Neutrophil (primary cell): ENCODE results near the gene KIAA1191.

Experiments used
- H3K27ac ChIP-seq: fragments of 200-600 bp; sonication (generic); 2 replicates; pipeline ENCODE4 v1.5.1; 2016; ENCODE audit warnings: mild to moderate bottlenecking, moderate library complexity
- H3K27me3 ChIP-seq: fragments of 200-600 bp; sonication (generic); 2 replicates; pipeline ENCODE4 v1.6.0; 2016; ENCODE audit warnings: mild to moderate bottlenecking
- H3K36me3 ChIP-seq: fragments of 200-600 bp; sonication (generic); 2 replicates; pipeline ENCODE4 v1.5.1; 2017
- H3K4me1 ChIP-seq, 2 experiments: fragments of 200-600 bp in 1 of 2; sonication (generic) in 1 of 2; 1 replicate in 1 of 2; 2 replicates in 1 of 2; pipeline versions ENCODE4 v1.5.1 to v1.6.1; 2013 to 2016; ENCODE audit warnings: low read depth in 1 of 2, low read length in 1 of 2, mild to moderate bottlenecking in 1 of 2, moderate library complexity in 1 of 2; ENCODE audit not compliant: control insufficient read depth in 1 of 2, insufficient read depth in 1 of 2
- H3K4me3 ChIP-seq, 2 experiments: fragments of 200-600 bp in 1 of 2; sonication (generic) in 1 of 2; 1 replicate in 1 of 2; 2 replicates in 1 of 2; pipeline ENCODE4 v1.5.1; 2013 to 2016; ENCODE audit warnings: low read depth in 1 of 2, low read length in 1 of 2, mild to moderate bottlenecking in 1 of 2, moderate library complexity in 1 of 2
- H3K9me3 ChIP-seq: fragments of 200-600 bp; sonication (generic); 2 replicates; pipeline ENCODE4 v1.5.1; 2016
- TF ChIP-seq, protein P1 (sequence below): fragments of 200-600 bp; sonication (generic); IDR thresholded peaks from 2 replicates; pipeline ENCODE4 v1.5.1; 2016; ENCODE audit warnings: antibody characterized with exemption

Gene KIAA1191

GRCh38 chr5:176400382-176401156 lies 39.0 kb upstream of the KIAA1191 start:
- H3K27me3 ChIP-seq: no peaks in the 10 kb centered on the region
- no peak overlapping the region for H3K27ac ChIP-seq
- no peak overlapping the region for H3K4me3 ChIP-seq
- H3K36me3 ChIP-seq: peaks cover 40% of the 10 kb centered on the region
- H3K9me3 ChIP-seq: no peaks in the 10 kb centered on the region
- TF ChIP-seq, protein P1, sequence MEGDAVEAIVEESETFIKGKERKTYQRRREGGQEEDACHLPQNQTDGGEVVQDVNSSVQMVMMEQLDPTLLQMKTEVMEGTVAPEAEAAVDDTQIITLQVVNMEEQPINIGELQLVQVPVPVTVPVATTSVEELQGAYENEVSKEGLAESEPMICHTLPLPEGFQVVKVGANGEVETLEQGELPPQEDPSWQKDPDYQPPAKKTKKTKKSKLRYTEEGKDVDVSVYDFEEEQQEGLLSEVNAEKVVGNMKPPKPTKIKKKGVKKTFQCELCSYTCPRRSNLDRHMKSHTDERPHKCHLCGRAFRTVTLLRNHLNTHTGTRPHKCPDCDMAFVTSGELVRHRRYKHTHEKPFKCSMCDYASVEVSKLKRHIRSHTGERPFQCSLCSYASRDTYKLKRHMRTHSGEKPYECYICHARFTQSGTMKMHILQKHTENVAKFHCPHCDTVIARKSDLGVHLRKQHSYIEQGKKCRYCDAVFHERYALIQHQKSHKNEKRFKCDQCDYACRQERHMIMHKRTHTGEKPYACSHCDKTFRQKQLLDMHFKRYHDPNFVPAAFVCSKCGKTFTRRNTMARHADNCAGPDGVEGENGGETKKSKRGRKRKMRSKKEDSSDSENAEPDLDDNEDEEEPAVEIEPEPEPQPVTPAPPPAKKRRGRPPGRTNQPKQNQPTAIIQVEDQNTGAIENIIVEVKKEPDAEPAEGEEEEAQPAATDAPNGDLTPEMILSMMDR: no peak
- no peaks in the 10 kb centered on the region for H3K4me1 ChIP-seq

- no peaks in the 10 kb centered on the region for H3K4me1 ChIP-seq
- H3K27me3 ChIP-seq: no peaks in the 10 kb centered on the region
- H3K4me3 ChIP-seq: no peak overlapping the region
- H3K36me3 ChIP-seq: peaks cover 45% of the 10 kb centered on the region
- H3K9me3 ChIP-seq: no peaks in the 10 kb centered on the region
- H3K27ac ChIP-seq: no peak overlapping the region
- TF ChIP-seq, protein P1: no peak
These were observed 36.3 kb upstream of the KIAA1191 start for GRCh38 chr5:176397736-176398420.

DNA sequence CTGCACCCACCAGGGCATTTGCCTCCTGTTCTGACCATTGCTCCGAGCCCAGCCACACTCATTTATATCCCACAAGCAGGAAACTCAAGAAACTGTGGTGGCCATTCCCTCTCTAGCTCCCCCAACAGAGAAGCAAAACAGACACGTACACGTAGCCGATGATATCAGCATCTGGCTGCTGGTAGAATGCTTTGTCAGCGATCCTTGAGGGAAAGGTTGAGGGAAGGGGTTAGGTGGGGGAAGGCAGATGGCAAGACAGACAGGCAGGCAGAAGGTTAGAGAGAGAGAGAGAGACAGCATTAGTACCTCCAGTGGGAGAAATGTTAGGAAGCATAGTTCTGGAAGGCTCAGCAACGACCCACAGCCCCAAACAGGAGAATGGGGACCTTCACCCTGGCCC lies 34.8 kb upstream of the KIAA1191 start:
- Histone ChIP-seq H3K4me1 (no peaks in the 10 kb centered on the region), H3K4me3 (no peak overlapping the region), H3K36me3 (peaks cover 56% of the 10 kb centered on the region), H3K9me3 (no peaks in the 10 kb centered on the region), H3K27ac (no peak overlapping the region), H3K27me3 (no peaks in the 10 kb centered on the region)
- TF ChIP-seq, protein P1: no peak

DNA sequence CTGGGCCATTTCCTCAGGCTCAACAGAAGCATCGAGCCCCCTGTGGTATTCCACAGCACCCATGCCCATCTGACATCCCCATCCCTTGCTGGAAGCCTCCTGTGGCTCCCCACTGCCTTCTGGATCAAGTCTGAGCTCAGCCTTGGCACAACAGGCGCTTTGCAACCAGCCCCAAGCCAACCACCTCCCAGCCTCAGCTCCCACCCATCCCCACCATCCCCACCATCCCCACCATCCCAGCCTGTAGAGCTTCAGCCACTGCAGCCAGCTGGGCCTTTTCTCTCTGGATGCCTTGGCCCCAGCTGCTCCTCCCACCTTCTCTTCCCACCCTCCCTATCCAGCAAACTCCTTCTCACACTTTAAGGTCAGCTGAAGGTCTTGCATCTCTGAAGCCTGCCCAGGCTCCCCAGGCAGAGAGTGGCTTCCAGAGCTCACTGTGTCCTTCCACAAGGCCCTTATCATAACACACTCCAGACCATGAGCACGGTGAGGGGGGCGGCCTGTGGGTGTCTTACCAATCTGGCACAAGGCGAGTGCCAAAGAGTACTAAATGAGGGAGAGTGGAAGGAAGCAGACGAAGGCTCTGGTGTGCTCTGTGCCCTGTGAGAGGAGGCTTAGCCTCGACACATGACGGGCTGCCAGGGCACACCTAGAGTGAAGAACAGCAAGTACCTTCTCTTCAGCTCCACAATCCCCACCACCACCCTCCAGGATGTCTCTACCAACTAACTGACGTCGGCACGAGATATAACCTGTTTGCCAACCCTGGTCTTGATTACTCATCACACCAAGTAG lies 33.5 kb upstream of the KIAA1191 start:
- Histone ChIP-seq H3K4me3 (no peak overlapping the region), H3K4me1 (no peaks in the 10 kb centered on the region), H3K9me3 (no peaks in the 10 kb centered on the region), H3K27ac (no peak overlapping the region), H3K36me3 (peaks cover 55% of the 10 kb centered on the region), H3K27me3 (no peaks in the 10 kb centered on the region)
- TF ChIP-seq, protein P1: no peak

- Histone ChIP-seq H3K27me3 (no peaks in the 10 kb centered on the region), H3K36me3 (peaks cover 55% of the 10 kb centered on the region), H3K4me1 (peaks cover 7 to 8% of the 10 kb centered on the region in 2 experiments), H3K4me3 (no peak overlapping the region), H3K9me3 (no peaks in the 10 kb centered on the region), H3K27ac (no peak overlapping the region)
- TF ChIP-seq, protein P1: no peak
These were observed 32.5 kb upstream of the KIAA1191 start for GRCh38 chr5:176394096-176394495.
